GM12891 (cell line): ENCODE data around the gene ITM2C.

Experiments used
- POLR2A ChIP-seq: IDR thresholded peaks from 2 replicates; pipeline ENCODE4 v1.6.1; 2011; ENCODE audit warnings: low read depth, low read length, control low read depth
- POLR2AphosphoS5 ChIP-seq: IDR thresholded peaks from 2 replicates; pipeline ENCODE4 v1.6.1; 2011; ENCODE audit warnings: low read depth, low read length, control low read depth
- TAF1 ChIP-seq: IDR thresholded peaks from 2 replicates; pipeline ENCODE4 v1.6.1; 2011; ENCODE audit warnings: low read depth, low read length, control low read depth

- TF ChIP-seq TAF1 (no peak), POLR2A (no peak), POLR2AphosphoS5 (no peak)
Measured at GRCh38 chr2:230872151-230872967, 7.6 kb downstream of the ITM2C start.
